B cell (primary cell): ENCODE measurements around the gene STK35.

Source experiments
- CTCF ChIP-seq: fragments of 200-600 bp; IDR thresholded peaks from one replicate; pipeline ENCODE4 v1.8.0; 2022; ENCODE audit warnings: antibody characterized with exemption, mild to moderate bottlenecking
- EZH2 ChIP-seq: IDR thresholded peaks from 2 replicates; pipeline ENCODE4 v1.6.1; 2012; ENCODE audit warnings: borderline replicate concordance, low read depth, mild to moderate bottlenecking, moderate library complexity, low read length; ENCODE audit not compliant: insufficient read depth, poor library complexity, severe bottlenecking

DNA sequence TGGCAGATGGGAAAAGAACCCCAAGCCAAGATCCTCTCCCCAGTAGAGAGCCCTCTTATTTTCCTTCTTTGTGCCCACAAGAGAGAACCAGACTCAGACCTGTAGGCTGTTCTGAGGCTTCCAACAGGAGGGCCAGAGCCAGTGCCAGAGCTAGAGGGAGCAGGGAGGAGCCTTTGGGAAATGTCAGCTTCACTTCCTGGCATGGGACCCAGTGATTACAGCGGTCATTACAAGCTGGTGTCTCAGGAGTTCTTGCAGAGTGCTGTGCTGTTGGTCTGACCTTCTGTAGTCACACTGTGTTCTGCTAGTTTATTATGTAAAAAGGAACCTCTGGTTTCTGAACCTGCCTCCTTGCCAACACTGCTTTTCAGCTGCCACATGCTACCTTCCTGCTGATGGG, 38.9 kb downstream of the STK35 start:
- no peak for TF ChIP-seq EZH2
- no peak for TF ChIP-seq CTCF
